CD4-positive, alpha-beta T cell treated with Interleukin-15 for 4 hours (primary cell): Measurements from ENCODE around the gene IQCB1.
"Not testable (repeated sequence)": the region's sequence is repeated elsewhere in the genome, so short reads cannot be mapped to it uniquely, and the experiment has no call there.

ENCODE experiments used
- DNase-seq: peaks from one replicate; pipeline ENCODE4 v3.0.0-alpha.2; 2020; ENCODE audit warnings: low spot score

Gene IQCB1

GRCh38 chr3:121747976-121748375 is 86.9 kb downstream of the IQCB1 start:
- no peak for DNase-seq

GRCh38 chr3:121743106-121743505 is 91.8 kb downstream of the IQCB1 start:
- DNase-seq: not testable (repeated sequence)

DNA sequence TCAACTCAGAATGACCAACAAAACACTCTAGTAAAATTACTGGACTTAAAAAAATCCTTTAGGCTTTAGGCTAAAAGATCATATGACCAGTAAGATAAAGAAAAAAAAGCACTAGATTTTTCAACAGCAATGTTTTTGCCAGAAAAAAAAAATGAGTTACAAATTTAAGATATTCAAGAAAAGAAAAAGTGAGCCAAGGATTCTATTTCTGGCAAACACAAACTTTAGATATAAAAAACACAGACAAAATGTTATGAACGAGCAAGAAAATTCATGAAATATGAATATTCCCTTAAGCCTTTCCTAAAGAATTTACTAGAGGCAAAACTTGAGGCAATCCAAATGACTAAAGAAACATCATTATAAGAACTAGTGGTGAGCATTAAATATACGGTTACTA is 94.0 kb downstream of the IQCB1 start:
- DNase-seq: no peak

- DNase-seq: no peak
These were observed 95.0 kb downstream of the IQCB1 start for GRCh38 chr3:121739902-121740301.

DNA sequence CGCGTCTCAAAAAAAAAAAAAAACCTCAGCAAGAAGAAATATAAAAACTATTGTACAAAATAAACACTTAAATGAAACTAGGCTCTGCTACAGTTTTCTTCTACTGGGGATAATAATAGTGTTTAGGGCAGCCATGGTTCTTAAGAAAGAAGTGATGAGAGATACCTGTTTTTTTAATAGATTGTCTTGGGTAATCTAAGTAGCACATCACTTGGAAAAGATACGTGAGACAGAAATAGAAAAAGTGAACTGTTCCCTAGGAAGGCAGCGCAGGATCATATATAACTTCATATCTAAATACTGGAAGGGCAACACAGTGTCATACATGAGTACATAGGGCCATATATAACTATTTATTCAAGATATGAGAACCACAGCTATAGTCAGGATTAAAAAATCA is 97.2 kb downstream of the IQCB1 start:
- no peak for DNase-seq

- no peak for DNase-seq
These were observed 98.7 kb downstream of the IQCB1 start for GRCh38 chr3:121736112-121736511.

DNA sequence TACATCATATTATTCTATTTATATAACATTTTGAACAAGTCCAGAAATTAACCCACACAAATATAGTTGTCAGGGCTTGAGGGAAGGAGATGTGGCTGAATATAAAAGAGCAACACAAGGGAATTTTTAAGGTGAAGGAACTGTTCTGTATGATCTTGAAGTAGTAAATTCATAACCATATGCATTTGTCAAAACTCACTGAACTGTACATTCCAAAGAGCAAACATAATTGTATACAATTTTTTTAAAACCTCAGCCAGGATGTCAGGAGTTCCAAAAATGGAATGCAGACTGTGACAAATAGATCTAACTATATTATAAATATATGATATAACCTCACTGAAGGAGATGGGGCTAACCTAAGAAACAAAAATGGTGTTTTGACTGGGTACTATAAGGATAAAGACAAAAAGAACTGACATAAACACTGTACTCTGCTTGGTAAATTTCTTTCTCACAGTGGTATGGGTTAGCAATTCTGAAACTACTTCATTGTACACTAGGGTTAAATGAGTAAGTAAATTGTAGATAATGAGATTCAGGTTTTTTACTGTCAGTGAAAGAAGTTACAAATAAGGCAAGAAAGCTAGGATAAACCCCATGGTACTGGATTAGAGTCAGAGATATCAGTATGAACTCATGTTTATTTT is 99.7 kb downstream of the IQCB1 start:
- no peak for DNase-seq

GRCh38 chr3:121730940-121731687 is 103.7 kb downstream of the IQCB1 start:
- no peak for DNase-seq

- no peak for DNase-seq
These were observed 110.7 kb downstream of the IQCB1 start for GRCh38 chr3:121724130-121724529.

GRCh38 chr3:121723485-121723884 is 111.4 kb downstream of the IQCB1 start:
- no peak for DNase-seq

DNA sequence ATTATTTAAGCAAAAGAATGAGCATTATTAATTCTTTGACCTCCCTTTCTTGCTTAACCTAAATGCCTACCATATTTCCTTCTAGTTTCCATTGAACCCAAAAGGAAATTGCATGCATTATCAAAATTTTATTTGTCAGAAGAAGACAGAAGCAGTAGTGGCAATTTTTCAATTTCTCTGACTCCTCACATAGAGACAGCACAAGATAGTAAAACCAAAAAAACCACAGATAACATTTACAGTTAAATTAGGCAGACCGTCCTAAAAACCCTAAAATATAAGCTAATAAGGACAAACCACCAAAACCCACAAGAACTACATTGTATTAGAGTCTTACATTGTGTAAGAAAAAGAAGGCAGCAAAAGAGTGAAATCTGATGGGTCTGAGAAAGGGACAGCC is 112.4 kb downstream of the IQCB1 start:
- DNase-seq: no peak

DNA sequence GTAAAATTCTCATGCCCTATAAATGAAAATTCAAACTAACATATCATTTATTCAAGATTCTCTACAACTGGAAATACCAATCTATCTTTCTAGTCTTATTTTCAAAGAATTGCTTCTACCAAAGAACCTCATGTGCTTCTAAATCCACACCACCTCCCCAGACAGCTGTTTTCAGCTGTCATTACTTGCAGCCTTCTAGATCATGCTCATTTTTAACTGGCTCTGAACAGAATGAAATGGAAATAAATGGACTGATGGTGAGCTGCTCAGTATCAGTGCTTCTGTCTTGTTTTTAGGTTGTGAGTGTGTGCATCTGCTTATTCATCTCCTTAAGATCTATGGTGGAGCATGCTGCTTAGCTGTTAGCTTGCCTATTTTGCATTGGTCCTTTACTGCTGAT is 114.7 kb downstream of the IQCB1 start:
- DNase-seq: no peak
